CD4-positive, alpha-beta T cell treated with Interleukin-12 subunit alpha and Interleukin-12 subunit beta, for 1 hour (primary cell): ENCODE data around the gene GOSR2.
A peak's percentile ranks its signal among the peaks of the same experiment; 100 is the strongest.
"Not testable (repeated sequence)": the region's sequence is repeated elsewhere in the genome, so short reads cannot be mapped to it uniquely, and the experiment has no call there.

Source experiments
- DNase-seq: peaks from one replicate; pipeline ENCODE4 v3.0.0-alpha.2; 2020

The GOSR2 gene

DNA sequence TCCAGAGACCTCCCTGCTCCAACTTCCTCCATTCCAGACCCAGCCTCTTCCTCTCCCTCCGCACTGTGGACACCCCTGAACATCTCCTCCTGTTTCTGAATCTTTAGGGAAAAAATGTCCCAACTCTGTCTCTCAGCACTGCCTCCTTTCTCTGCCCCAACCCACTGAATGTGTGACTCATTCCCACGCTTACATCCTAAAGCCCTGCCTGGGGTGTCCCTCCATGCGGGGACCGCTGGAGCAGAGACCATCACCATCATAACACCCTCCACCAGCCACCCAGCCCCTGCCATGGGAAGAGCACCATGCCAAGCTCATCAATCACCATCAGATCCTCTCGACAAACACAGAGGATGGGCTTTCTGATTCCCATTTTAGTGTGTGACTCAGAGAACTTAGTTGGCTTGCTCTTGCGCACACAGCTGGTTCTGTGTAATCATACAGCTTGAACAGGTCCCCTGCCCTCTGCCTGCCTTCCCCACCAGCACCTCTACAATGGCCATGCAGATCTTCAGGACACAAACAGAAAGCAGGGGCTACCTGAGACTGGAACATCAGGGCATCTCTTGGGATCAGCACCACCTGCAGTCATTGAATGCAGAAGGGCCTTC, 45.4 kb downstream of the GOSR2 start:
- DNase-seq, result no peak

- no peak for DNase-seq
These were observed 45.9 kb downstream of the GOSR2 start for GRCh38 chr17:46968896-46969295.

DNA sequence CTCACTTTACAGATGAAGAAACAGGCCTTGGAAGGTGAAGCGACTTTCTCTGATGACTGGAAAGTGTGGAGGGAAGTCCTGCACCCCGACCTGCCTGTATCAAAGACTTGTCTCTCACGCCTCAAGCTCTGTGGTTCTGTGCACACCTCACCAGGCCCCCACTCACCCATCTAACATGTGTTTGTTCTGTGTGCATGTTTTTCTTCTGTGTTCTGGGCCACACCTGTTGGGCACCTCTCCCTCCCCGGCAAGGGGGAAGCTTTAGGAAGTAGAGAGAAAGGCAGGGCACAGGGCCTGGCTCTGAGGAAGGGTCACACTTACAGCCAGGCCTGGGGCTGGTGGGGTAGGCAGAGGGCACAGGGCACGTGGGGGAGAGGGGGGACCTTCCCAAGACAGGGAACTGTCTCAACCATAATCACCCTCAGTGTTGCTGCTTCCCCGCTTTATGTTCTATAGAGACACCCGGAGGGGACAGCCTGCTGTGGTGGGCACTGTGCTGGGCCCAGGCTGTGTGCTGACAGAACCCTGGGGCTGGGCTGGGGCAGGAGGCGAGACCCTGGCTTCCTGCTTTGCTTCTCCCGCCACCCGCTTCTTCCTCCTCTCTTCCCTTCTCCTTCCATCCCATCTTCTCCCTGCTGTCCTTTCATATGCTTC, 48.8 kb downstream of the GOSR2 start:
- DNase-seq, result no peak

DNA sequence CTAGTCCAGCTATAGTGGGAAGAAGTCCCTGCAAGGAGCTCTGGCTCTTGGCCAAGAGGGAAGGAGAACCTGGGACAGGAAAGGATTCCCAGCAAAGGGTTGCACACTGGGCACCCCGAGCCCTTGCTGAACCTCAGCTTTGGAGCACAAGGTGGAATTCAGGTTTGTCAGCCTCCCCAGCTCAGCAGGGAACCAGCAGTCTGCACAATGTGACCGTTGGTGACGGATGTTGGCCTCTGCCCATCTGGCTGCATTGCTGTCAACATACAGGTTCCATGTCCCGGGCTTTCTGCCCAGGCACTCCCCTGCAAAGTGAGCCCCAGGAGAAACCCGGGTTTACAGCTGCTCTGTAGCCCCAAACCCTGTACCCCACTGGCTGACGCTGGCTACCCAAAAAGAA, 49.4 kb downstream of the GOSR2 start:
- no peak for DNase-seq

- DNase-seq, result no peak
These were observed 51.1 kb downstream of the GOSR2 start for GRCh38 chr17:46974086-46974485.

- DNase-seq, result no peak
These were observed 52.3 kb downstream of the GOSR2 start for GRCh38 chr17:46975287-46975686.

DNA sequence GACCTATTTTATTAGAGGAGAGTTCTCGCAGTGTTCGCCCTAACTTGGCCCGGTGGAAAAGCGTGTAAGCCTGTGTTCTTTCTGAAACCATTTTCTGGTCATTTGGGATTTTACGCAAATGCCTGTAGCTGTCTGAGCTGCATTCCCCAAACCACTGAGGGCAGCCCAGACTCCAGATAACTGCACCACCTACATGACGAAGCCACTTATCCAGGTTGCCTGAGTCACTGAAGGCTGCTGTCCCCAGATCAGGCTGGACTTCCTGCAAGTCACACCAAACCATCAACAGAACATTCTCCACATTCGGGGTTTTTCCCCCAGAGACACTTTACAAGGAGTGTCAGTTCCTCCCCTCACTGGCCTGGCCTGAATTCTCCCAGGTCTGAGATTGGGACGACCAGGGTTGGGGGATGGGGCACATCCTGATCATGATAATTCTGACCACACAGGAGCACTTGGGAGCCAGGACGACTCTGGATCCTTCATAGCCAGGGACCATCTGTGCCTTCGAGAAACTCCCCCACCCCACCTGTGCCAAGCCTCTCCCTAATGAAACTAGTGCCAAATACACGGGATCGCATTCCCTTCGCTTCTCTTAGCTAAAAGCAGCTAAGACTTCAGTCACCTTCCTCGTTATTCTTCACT, 53.8 kb downstream of the GOSR2 start:
- no peak for DNase-seq

DNA sequence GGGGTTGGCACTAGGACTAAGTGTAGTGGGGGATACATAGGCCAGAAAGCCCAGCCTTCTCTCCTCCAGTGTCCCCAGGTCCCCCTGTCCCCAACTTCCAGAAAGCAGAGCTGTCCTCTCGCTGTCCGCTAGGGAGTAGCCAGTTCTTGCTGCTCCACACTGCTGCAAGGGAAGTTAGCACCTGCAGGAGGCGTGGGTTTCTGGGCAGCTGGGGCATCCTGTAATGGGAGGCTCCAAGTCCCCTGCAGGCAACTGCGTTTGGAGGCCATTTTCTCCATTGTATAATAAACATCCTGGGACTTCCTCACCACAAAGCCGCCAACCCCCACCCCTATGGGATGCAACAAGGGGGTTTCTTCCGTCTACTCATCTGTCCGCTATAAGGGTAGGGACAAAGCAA, 54.4 kb downstream of the GOSR2 start:
- DNase-seq, result no peak

GRCh38 chr17:46977750-46978488, 55.0 kb downstream of the GOSR2 start:
- no peak for DNase-seq

- no peak for DNase-seq
These were observed 55.7 kb downstream of the GOSR2 start for GRCh38 chr17:46978489-46979146.

DNA sequence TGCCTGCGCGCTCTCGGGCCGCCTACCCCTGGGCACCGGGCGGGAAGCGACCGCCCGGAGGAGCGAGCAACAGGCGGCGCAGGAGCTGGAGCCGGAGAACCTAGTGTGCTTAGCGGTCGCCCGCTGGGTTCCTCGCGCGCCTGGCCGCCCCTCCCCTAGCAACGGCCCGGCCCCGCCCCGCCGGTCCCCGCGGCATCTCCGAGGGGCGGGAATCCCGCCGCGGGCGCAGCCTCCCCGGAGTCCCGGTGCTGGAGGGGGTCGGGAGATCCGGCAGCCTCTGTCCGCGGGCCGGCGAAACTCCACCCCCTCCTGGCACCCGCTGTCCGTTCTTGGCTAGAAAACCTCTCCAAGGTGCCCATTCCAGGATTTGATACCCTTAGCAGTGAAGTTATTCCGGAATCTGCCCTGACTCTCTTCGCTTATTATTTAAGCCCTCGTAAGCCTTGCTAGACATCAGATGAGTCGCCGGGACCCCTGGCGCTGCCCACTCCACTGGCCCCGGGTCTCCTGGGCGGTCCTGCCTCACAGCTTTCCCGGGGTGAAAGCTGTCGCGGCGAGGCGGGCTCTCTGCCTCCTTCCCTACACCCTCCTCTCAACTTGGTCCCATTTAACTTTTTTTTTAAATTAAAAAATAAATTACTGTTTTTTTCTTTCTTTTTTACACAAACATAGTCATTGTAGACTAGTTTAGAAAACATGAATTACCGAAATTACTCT, 56.3 kb downstream of the GOSR2 start, which contains the start of gene RPRML:
Gene RPRML (minus strand): TSS at position 107 of the 717 bp plus-strand sequence. CDS start 246 bp downstream, outside the sequence.
- DNase-seq, result peak; percentile 13

GRCh38 chr17:46982577-46982976, 59.6 kb downstream of the GOSR2 start:
- DNase-seq, result no peak

GRCh38 chr17:46983782-46984181, 60.8 kb downstream of the GOSR2 start:
- no peak for DNase-seq

DNA sequence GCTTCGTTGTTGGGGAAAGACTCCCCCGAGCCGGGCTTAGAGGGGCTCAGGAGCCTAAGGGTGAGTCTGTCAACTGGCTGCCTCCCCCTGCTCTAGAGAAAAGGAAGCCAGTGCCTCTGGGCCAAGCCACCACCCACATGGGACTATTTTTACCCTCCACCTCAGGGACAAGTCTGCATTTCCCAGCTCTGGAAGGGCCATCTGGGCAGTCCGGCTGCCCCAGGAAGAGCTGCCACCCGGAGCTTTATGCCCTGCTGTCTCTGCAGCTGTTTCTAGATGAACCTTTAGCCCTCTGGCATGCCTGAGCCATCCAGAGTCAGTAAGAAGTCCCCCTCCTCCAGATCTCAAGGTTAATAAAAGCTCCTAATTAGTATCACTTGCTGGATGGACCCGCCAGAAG, 61.4 kb downstream of the GOSR2 start:
- DNase-seq, result no peak

GRCh38 chr17:46984892-46985291, 61.9 kb downstream of the GOSR2 start:
- DNase-seq, result no peak

- no peak for DNase-seq
These were observed 63.4 kb downstream of the GOSR2 start for GRCh38 chr17:46986366-46986765.

GRCh38 chr17:46987927-46988326, 65.0 kb downstream of the GOSR2 start:
- DNase-seq, result not testable (repeated sequence)

DNA sequence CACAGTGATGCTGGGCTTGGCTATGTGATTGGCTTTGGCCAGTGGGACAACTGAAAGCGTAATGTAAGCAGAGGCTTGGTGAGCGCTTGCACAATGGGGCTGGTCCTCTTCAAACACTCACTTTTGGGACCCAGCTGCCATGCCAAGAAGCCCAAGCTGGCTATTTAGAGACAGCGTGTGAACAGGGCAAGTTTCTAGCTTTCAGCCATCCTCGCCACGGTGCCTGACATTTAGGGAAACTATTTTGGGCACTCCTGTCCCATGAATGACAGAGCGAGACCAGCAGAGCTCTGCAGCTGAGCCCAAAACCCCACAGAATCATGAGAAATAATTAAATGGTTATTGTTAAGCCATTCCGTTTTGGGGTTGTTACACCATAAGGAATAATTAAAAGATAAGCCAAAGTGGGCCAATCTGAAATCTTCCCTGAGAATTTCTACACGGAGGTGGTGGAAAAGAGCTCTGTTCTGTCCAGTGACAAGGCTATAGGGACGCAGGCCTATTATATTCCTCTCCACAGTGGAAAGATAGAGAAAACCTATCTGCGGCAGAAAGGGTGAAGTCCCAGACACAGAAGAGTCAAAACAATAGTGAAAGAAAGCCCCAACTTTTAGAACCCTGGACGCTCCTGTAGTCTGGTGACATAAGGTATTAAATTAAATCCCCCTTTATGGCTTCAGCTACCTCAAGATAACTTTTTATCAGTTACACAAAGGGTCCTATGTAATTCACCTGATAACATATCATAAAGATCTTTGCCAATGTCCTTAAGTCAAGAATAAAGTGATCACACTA, 66.9 kb downstream of the GOSR2 start:
- no peak for DNase-seq

- DNase-seq, result no peak
These were observed 68.7 kb downstream of the GOSR2 start for GRCh38 chr17:46991617-46992016.
